Neural progenitor cell (in vitro differentiated cells): ENCODE measurements around the gene DLG2.

ENCODE experiments used
- EZH2 ChIP-seq: fragments of 200-600 bp; sonication (generic); IDR thresholded peaks from 2 replicates; pipeline ENCODE4 v1.6.1; 2017; ENCODE audit warnings: antibody characterized with exemption, mild to moderate bottlenecking, moderate library complexity
- EZH2phosphoT487 ChIP-seq: fragments of 200-600 bp; sonication (generic); IDR thresholded peaks from 2 replicates; pipeline ENCODE4 v1.6.1; 2017; ENCODE audit warnings: antibody characterized with exemption
- TF ChIP-seq, protein P1 (sequence below): fragments of 200-600 bp; sonication (generic); IDR thresholded peaks from 2 replicates; pipeline ENCODE4 v1.5.1; 2017; ENCODE audit warnings: antibody characterized with exemption, mild to moderate bottlenecking

DNA sequence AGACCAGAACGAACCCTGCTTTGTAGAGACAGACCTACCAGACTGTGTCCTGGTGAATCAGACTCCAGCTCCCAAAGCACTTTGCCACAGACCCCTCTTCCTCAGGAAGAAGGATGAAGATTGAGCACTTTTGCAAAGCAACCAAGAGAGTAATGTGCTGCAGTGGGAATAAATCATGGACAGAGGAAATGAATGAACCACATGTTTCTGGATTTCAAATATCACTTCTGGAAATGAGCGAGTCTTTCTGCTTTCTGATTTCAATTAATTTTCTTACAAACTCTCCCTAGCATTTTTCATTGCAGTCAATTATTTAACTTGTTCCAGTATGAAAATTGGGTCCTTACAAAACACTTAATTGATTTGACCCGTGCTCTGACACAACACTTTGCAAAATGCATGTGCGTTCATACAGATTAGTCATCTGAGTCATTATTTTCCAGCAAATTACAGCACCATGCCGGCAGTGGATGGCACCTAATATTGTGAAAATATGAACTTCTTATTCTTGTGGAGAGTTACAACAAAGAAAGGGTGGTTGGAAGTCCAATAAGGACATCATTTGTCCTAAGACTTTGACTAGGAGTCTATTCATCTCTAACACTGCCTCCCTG lies 2025.1 kb downstream of the DLG2 start:
- TF ChIP-seq EZH2, result no peak
- TF ChIP-seq, protein P1, sequence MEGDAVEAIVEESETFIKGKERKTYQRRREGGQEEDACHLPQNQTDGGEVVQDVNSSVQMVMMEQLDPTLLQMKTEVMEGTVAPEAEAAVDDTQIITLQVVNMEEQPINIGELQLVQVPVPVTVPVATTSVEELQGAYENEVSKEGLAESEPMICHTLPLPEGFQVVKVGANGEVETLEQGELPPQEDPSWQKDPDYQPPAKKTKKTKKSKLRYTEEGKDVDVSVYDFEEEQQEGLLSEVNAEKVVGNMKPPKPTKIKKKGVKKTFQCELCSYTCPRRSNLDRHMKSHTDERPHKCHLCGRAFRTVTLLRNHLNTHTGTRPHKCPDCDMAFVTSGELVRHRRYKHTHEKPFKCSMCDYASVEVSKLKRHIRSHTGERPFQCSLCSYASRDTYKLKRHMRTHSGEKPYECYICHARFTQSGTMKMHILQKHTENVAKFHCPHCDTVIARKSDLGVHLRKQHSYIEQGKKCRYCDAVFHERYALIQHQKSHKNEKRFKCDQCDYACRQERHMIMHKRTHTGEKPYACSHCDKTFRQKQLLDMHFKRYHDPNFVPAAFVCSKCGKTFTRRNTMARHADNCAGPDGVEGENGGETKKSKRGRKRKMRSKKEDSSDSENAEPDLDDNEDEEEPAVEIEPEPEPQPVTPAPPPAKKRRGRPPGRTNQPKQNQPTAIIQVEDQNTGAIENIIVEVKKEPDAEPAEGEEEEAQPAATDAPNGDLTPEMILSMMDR, result no peak
- no peak for TF ChIP-seq EZH2phosphoT487
